ENCODE data around the gene CADPS.
"Not testable (repeated sequence)": the region's sequence is repeated elsewhere in the genome, so short reads cannot be mapped to it uniquely, and the experiment has no call there.

CADPS gene

DNA sequence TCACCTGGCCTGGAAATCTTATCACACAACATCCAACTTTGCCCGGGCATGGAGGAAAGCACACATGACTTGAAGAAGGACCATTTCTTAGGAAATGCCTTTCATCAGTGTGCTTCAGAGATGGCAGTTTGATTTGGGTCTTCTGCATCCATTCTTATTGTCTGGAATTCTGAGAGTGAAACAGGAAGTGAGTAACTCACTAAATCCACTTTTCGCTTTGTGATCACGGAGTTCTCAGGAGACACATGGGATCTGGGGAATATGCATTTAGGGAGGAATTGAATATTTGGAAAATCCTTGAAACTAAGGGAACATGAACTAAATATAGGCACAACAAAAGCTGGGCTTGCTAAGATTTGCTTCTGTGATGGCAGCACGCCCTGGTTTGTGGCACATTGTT lies 289.4 kb downstream of the CADPS start:
- no peak for DNase-seq

DNA sequence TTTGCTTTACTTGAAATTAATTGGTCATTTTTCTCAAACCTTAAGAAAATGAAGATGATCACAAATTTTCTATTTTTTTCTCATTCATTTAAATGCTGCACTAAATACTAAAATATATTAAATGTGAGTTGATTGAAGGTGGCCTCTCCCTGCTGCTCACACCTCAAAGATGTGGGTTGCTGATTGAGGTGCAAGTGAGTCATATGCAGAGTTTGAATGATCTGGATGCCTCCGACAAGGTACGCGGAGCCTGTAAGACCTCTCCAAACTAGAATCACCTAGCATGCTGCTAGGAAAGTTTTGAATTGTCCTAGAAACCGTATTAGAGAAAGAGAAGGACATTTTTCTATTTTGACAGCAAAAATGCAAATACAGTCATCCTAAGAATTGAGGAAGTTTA lies 290.6 kb downstream of the CADPS start:
- no peak for DNase-seq

DNA sequence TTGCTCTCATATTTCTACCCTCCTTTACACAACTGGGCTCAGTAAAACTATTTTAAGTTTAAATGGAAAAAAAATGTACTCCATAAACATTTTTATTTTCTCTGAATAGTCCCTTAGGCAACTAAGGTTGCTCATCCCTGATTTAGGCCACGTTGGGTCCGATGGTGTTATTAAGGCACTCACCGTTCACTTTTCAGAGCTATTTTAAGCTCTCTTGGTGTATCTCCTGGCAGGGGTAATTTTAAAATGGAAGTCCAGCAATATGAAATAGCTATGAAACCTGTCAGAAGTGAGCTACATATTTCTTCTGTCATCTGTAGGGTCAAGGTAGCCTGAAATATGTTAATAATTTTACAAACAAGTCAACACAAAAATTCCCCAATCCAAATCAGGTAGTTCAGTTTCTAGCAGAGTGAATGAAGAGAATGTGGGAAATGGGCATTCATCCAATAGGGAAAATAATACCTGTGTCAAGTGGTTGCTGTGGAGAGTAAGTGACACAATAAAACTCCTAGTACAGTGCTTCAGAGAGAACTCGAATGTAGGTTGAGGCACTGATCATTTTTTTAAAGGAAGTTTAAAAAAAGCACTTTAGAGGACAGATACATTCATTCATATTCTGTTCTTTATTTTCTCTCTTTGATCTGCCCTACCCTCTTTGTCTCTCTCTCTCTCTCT lies 292.6 kb downstream of the CADPS start:
- DNase-seq = no peak

DNA sequence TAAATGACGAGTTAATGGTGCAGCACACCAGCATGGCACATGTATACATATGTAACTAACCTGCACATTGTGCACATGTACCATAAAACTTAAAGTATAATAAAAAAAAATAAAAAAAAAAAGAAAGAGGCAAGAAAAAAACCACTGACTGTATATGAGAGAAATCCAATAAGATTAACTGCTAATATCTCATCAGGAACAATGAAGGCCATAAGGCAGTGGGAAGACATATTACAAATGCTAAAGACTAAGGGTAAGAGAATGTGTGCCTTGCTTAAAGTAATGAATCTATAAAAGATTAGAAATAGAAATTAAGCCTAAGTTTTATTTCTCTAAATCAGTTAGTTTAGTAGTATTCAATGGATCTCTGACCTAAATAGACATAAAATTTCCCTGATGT lies 294.7 kb downstream of the CADPS start:
- DNase-seq = not testable (repeated sequence)

DNA sequence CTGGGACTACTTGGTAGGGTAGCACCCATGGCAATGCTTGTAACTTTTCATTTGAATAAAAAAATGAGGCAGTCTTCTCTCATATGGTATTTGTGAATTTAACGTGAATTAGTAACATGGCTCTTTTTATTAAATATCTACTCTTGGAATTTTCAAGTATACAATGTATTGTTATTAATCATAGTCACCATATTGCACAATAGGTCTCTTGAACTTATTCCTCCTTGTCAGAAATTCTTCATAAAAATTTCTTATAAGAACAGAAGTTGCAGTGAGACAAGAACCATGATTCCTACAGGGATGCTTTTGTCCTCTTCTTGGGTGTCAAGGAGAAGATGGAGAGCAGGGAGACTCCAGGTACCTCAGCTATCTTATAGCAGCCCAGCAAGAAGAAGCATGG lies 298.1 kb downstream of the CADPS start:
- DNase-seq = no peak

DNA sequence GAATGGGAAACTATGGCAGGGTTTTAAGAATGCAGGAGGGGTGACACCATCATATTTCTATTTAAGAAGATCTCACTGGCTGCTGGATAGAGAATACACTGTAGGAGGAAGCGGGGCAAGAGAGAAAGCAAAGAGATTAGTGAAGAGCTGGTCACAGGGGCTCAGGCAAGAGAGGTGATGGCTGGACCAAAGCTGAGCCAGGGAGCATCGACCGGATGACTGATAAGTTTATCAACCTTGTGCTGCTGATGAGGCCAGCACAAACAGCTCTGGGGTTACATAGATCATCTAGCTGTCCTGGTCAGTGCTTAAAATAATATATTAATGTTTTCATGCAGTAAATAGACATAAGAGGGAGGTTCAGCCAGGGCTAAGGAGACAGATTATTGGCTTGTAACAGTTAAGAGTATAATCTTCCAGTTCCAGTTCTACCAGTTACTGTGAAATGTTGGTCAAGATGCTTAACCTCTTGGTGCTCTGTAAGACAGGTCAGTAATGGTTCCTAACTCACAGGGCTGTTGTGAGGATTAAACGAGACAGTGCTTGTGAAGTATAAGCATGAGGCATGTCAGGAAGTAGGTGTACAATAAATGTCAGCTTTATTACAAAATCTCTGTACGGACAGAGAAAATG lies 300.8 kb downstream of the CADPS start:
- DNase-seq = no peak

DNA sequence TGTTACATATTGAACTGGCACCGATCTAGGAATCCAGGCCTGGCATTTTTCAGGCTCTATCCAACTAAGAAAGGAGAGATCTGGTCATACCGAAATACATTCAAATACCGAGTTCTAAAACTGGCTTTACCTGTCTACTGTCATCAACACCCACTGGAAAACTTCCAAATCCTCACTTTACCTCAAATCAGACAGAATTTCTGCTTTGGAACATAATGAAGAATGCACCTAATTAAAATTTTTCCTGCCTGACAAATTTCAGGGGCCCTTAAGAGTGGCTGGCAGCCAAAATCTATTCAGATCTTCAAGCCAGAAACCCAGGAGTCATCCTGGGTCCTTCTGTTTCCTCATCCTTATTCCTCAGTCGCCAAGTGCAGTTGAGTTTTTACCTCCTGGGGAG lies 303.3 kb downstream of the CADPS start:
- DNase-seq = no peak

DNA sequence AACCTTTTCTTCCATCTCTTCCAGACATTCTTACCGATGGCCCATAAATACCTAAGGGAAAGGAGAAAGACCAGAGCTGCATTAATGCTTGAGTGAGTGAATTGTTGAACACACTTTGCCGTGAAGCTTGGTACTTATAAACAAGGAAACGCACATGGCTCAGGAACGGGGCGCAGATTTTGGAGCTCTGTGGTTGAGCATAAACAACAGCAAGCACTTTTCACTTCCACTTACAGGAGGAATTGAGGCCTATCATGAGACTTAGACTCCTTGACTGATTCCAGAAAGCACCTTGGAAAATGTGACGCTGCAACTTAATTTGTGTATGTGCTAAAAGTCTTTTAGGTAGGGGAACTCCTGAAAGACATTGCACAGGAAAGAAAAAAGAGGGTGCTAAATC lies 304.3 kb downstream of the CADPS start:
- no peak for DNase-seq

DNA sequence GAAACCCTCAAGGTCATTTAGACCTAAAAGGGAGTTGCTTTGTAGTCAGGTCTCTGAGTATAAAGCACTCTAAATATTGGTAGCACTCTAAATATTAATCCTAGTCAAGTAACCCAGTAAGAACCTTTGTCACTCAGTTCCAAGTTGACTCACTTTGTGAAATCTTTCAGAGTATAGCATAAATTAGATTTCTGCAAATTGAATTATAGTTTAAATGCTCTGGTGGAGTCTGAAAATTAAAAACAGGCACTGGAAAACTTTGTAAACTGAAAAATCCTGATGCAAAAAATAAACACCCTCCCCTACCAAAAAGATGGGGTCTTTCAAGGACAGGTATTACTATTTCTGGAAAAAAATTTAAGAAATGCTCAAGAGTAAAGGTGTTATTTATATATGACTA lies 305.6 kb downstream of the CADPS start:
- no peak for DNase-seq

DNA sequence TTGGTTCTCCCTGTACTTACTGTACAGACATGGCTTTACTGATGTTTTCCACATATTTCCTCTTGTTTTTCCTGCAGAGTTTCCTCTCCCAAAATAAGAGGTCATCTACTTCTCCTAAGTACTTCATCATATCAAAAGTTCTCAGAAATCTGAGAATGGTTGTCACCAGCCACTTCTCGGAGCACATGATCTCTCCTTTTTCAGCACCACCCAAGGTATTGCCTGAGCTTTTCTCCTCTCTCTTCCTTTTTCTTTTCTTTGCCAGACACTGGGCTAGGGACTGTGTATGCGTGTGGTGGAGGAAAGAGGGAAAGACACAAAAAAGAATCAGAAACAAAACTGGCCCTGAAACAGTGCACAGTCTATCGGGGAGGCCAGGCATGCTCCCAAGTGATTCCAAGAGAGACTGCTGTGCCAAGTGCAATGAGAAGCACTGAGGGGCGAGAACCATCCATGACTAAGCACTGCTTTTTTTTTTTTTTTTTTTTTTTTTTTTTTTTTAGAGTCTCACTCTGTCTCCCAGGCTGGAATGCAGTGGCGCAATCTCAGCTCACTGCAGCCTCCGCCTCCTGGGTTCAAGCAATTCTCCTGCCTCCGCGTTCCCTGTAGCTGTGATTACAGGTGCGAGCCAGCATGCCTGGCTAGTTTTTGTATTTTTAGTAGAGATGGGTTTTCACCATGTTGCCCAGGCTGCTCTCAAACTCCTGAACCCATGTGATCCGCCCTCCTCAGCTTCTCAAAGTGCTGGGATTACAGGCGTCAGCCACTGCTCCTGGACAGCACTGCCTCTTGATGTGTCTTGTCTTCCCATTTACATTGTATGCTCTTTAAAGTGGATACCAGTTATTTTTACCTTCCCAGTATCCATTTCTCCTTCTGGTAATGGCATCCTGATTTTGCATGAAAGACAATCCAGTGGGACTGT lies 307.9 kb downstream of the CADPS start:
- DNase-seq = no peak

DNA sequence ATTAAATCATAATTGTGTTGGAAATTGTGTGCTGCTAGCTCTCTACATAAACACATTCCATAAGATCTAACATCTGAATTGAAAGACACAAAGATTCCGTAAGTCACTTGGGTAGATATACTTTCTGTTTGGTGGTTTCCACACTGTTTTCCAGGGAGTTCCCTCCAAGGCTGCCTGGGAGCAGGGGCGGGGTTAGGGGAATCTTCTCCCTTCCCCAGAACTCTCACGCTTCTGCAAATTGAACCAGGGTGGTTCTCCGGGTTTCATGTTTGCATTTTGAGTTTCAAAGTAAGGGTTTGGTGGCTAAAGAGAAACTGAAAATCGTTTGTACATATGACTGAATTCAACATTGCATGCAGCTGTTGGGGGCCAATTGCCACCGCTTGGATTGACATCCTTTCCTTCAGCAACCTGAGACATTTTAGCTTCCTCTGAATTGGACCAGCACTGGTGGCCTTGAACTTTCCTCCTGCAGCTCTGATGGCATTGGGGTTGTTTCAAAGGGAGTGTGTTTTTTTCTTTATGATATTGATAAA lies 309.1 kb downstream of the CADPS start:
- DNase-seq = no peak

DNA sequence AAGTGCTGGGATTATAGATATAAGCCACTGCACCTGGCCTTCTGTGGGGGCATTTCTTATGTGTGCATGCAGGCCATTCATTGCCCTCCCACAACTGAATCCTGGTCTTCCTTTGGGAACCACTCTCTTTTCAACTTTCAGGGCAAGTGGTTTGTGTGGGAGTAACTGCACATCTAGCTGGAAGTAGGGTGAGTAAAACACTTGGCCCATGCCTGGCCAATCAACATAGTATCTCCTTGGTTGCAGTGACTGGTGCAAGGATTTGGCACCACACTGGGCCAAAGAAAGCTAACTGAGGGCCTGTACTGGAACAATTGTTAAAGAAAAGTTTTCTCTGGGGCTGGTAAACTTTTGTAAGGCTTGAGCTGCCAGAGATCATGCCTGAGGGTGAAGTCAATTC lies 312.6 kb downstream of the CADPS start:
- no peak for DNase-seq

DNA sequence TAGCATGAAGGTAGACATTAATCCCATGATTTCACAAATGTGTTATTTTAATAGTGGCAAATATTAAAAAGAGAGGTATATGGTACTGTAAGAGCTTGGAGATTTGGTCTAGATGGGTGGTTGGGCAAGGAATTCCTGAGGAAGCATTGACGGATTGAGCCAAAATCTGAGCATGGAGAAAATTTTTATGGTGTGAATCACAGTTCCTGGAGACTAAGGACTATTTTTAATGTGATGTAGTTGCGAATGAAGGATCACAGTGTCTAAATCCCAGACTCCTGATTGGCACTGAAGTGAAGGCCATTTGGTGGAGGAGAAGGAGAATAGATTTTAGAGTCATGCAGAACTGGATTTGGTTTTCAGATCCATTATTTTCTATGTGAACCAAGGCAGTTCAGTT lies 313.2 kb downstream of the CADPS start:
- no peak for DNase-seq

DNA sequence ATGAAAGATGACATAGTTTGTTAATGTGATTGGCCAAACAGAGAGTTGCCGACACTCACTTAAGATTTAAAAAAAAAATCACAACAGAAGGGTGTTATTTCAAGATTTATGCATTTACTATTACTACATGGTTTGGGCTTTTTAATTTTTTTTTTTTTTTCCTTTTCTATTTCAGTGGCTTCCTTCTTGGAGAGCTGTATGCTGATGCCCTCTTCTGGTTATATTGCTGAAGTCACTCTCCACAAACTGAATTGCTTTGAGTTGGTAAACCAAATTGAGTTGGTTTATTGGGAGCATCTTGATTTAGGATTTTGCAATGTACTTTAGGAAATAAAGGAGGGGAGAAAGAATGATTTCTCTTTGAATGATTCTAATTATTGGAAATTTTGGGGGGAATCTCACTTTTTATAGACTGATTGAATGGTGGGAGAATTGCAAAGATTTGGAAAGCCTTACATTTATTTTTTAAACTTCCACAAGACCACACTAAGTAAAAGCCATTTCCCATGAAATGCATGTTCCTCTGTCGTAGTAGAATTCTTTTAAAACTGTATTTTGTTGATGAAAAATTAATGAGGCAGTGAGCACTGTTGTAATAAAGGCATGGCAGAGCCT lies 315.3 kb downstream of the CADPS start:
- DNase-seq = no peak

DNA sequence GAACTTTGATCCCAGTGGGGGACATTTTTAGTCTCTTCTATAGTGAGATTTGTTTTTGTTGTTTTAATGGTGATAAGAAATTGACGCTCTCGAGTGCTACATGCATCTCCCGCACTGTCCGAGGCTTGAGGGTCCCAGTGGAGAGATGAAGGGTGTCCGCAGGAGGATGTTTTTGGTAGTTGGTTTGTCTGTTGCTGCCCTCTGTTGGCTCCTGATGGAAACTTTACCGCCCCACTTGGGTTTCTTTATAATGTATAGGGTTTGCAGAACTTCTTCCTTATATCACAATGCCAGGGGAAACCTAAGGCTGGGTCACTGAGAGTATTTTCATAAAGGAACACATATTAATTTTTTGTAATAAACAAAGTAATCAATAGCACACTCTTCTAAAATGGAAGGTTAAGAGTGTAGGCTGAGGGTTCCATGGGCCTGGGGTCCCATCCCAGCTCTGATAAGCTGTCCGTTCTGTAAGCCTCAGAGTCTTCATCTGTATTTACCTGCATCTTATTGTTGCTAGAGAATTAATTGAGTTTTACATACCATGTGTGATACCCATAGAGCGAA lies 316.6 kb downstream of the CADPS start:
- peak; percentile 3 for DNase-seq

DNA sequence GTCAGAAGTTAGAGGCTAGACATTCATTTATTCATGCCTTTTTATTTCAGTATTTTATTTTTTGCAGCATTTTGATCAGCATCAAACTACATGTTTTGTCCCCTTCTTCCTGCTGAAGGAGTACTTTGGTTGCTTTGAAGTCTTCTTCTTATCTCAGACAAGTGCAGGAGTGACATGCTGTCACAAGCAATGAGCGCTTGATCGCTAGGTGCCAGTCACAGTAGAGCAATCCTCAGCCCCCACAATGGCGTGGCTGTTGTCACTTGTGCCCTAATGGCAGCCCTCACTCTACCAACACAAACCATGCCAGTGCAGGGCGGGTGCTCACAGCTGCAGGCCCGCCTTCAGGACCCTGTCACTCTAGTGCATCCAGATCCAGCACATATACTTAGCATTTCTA lies 317.2 kb downstream of the CADPS start:
- DNase-seq = no peak

DNA sequence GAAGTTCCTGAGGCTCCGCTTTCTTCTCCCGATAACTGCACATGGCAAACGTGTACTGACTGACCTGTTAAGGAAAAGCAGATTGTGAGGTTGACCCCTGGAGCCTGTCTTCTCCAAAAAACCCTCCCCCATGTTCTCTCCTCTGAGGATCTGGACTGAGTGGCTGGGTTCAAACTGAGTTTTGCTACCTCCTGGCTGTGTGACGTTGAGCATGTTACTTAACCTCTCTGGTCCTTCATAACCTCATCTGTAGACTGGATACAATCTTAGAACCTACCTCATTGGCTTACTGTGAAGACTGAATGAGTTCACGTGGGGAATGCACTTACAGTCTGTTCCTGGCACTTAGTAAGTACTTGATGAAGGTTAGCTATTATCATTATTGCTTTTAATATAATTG lies 317.8 kb downstream of the CADPS start:
- no peak for DNase-seq

DNA sequence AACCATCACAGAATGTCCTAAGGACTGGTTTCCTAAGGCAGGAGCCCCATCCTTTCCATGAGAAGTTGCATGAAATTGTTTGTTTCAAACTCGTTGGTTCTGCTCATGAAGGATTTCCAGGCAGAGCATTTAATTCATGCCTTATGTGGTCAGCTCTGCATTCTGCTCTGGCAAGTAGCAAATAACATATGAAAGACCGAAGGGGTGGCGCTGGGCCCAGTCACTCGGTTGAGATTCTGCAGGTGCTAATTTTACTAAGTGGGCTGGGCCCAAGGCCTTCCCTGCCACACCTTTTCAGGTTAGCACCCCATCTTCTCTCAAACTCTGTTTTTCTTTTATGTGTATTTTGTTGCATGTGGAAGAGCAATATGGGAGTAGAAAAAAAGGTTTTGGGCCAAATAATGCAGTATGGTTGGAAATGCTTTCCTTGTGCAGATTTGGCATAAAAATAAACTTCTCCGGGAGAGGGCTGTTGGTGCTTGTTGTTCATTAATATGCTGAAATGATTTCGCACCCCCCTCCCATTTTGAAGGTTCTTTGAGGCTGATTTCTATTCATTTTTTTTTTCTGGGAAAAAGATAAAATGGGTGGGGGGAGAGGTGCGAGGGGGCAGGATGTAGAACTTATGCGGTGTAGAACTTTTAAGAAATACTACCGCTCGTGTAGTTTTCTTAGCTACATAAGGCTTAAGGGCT lies 318.9 kb downstream of the CADPS start:
- no peak for DNase-seq

DNA sequence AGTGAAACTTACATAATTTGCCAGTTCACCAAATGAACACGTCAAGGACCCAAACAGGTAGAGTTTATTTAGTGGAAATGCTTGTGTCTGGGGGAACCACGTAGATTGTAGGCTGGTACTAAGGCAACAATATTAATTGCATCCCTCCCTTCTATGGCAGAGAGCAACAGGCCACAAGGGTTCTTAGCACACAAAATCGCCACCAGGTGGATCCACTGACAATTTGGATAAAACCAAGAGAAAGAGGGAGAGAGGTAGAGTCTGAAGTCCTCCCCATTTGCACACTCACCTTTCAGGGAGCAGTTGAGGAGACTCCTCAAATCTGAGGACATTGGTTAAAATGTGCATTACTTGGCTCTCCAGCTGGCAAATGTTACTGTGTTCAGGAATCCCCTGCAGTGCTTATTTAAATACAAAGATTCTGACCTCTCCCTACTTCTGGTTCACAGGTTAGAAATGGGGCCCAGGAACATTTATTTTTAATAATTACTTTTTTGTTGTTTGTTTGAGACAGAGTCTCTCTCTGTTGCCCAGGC lies 320.9 kb downstream of the CADPS start:
- no peak for DNase-seq

DNA sequence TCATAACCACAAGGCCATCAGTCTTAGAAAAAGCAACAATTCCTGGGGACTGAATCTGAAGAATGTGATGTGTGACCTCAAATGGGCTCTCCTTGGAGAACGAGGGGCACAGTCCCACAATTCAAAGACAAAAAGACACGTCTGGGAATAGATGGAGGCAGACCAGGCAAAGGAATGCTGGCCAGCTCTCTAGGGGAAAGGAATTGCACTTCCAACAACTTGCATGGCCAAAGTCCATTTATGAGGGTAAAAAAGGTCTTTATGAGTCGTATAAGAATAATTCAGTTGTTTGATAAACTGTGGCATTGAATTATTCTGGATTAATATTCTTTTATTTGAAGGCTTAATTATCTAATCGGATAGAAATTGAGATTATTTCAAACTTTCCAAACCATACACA lies 321.4 kb downstream of the CADPS start:
- DNase-seq = no peak

DNA sequence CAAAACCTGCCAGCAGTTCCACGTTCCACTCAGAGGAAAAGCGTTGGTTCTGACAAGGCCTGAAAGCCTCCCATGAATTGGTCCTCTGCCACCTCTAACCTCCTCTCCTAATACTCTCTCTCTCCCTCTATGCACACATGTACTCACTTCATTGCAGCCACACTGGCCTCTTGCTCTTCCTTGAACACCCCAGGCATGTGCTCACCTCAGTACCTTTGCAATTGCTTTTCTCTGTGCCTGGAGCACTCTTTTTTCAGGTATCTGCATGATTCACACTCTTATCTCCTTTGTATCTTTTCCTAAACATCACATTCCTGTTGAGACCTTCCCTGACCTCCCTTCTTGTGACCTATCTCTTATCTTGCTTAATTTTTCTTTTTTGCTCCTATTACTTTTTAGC lies 323.7 kb downstream of the CADPS start:
- DNase-seq = no peak

DNA sequence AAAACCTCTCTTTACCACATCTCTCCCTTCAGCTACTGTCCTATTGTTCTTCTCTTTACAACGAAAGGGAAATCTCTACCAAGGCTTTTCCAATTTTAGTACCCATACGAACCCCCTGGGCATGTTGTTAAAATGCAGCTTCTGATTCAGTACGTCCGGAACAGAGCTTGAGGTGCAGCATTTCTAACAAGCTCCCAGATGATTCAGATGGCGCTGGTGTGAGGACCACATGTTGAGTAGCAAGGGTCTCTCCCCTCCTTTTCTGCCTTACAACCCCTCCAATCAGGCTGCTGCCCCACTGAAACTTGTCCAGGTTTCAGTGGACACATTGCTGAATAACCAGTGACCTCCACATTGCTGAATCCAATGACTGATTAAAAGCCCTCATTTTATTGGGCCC lies 324.8 kb downstream of the CADPS start:
- DNase-seq = no peak
